HepG2 (cell line): ENCODE results near the gene ZFAND6. TPM values are rescaled to one million over a fixed set of nuclear protein-coding genes. Genes with fewer than 3 reads are reported as not detected.
A peak's percentile ranks its signal among the peaks of the same experiment; 100 is the strongest.

Source experiments
- ATAC-seq: fragments of 200-7000 bp; cut with Tn5 transposase; 3 replicates; pipeline ENCODE4 v1.9.1; 2020; ENCODE audit warnings: mild to moderate bottlenecking, moderate library complexity
- BruUV-seq: library from RNA; stranded (reverse); fragments of 400-500 nt; replicated peaks from 2 replicates; lab custom pipeline; 2021; lab: Mats Ljungman, UMichigan
- CTCF ChIA-PET: fragments of 300-600 bp; formaldehyde crosslinking; extraction: SDS; loops from one replicate; lab custom pipeline; 2021; ENCODE audit warnings: low total read pairs, inconsistent platforms, low intra/inter-chr PET ratio; lab: Yijun Ruan, JAX
- POLR2A ChIA-PET: fragments of 350-600 bp; sonication (Branson Sonifier 250); formaldehyde crosslinking; loops from one replicate; lab custom pipeline; 2020; ENCODE audit warnings: antibody characterized with exemption, inconsistent platforms; lab: Yijun Ruan, JAX
- DNase-seq: peaks from one replicate; pipeline ENCODE4 v3.0.0-alpha.2; 2015; ENCODE audit warnings: low spot score
- FAIRE-seq: peaks from 3 replicates; lab custom pipeline; 2011; peaks lifted over from hg19 to GRCh38; lab: Jason Lieb, UNC
- H2AFZ ChIP-seq: one replicate; pipeline ENCODE4 v1.6.1; 2011; ENCODE audit warnings: low read length, inconsistent platforms
- H3K27ac ChIP-seq: fragments of 300-600 bp; 3 replicates; pipeline ENCODE4 v1.8.0; 2011; ENCODE audit warnings: mixed run types, mild to moderate bottlenecking, mixed read lengths, low read length, inconsistent platforms; ENCODE audit not compliant: insufficient read depth; ENCODE audit errors: extremely low read length
- H3K27me3 ChIP-seq, 2 experiments: fragments of 200-600 bp in 1 of 2; 2 replicates in 1 of 2; 3 replicates in 1 of 2; pipeline versions ENCODE4 v1.6.0 to v1.8.0; 2011; ENCODE audit warnings: low read length in 2 of 2, mild to moderate bottlenecking in 2 of 2, moderate library complexity in 2 of 2, inconsistent platforms in 1 of 2; ENCODE audit not compliant: insufficient read depth in 2 of 2, control insufficient read depth in 1 of 2
- H3K36me3 ChIP-seq, 2 experiments: fragments of 200-600 bp in 1 of 2; replicated peaks in 1 of 2; 2 replicates in 1 of 2; 3 replicates in 1 of 2; pipeline versions ENCODE4 v1.5.1 to v1.8.0; 2011; ENCODE audit warnings: low read length in 2 of 2, inconsistent platforms in 1 of 2; ENCODE audit not compliant: insufficient read depth in 2 of 2, control insufficient read depth in 1 of 2
- H3K4me1 ChIP-seq: 2 replicates; pipeline ENCODE4 v1.5.1; 2012; ENCODE audit warnings: low read length, inconsistent platforms; ENCODE audit not compliant: insufficient read depth
- H3K4me2 ChIP-seq: 2 replicates; pipeline ENCODE4 v1.6.0; 2011; ENCODE audit warnings: low read depth, low read length, inconsistent platforms
- H3K4me3 ChIP-seq, 3 experiments: fragments of 200-600 bp in 1 of 3; sonication (generic), shearing (Covaris generic) in 1 of 3; replicated peaks in 1 of 3; 2 replicates each; pipeline ENCODE4 v1.5.1; 2011 to 2016; ENCODE audit warnings: low read length in 3 of 3, inconsistent platforms in 2 of 3, low read depth in 2 of 3, mild to moderate bottlenecking in 2 of 3, control low read depth in 1 of 3, mixed read lengths in 1 of 3; ENCODE audit not compliant: insufficient read depth in 1 of 3
- H3K79me2 ChIP-seq: one replicate; pipeline ENCODE4 v1.6.1; 2011; ENCODE audit warnings: low read length, inconsistent platforms; ENCODE audit not compliant: insufficient read depth
- H3K9ac ChIP-seq: 2 replicates; pipeline ENCODE4 v1.6.0; 2011; ENCODE audit warnings: mild to moderate bottlenecking, low read depth, low read length, inconsistent platforms; ENCODE audit not compliant: insufficient read depth
- H3K9me3 ChIP-seq: 2 replicates; pipeline ENCODE4 v1.5.1; 2012; ENCODE audit warnings: mild to moderate bottlenecking, low read length
- H4K20me1 ChIP-seq: 2 replicates; pipeline ENCODE4 v1.6.0; 2011; ENCODE audit warnings: inconsistent platforms, mild to moderate bottlenecking, low read length, moderate library complexity; ENCODE audit not compliant: insufficient read depth
- MED1 ChIP-seq: sonication (generic); formaldehyde crosslinking; IDR thresholded peaks from 2 replicates; pipeline ENCODE4 v1.4.0; 2020; ENCODE audit warnings: missing genetic modification reagents
- NONO ChIP-seq, 2 experiments: fragments of 450-650 bp in 1 of 2; sonication (generic) in 1 of 2; formaldehyde crosslinking in 1 of 2; IDR thresholded peaks in 1 of 2; conservative IDR thresholded peaks in 1 of 2; 2 replicates each; pipeline versions ENCODE4 v1.6.1 to v1.8.0; 2017 to 2022; ENCODE audit warnings: mild to moderate bottlenecking in 1 of 2, missing genetic modification reagents in 1 of 2, moderate library complexity in 1 of 2
- PHF5A ChIP-seq: IDR thresholded peaks from one replicate; pipeline ENCODE4 v1.6.1; 2018; ENCODE audit warnings: low read depth, missing genetic modification reagents; ENCODE audit not compliant: unreplicated experiment
- RBM39 ChIP-seq: fragments of 200-400 bp; formaldehyde crosslinking; IDR thresholded peaks from one replicate; pipeline ENCODE4 v1.6.1; 2018; ENCODE audit warnings: antibody characterized with exemption, mild to moderate bottlenecking, low read depth, low read length; ENCODE audit not compliant: poor library complexity, severe bottlenecking
- REL ChIP-seq: sonication (generic); formaldehyde crosslinking; conservative IDR thresholded peaks from 2 replicates; pipeline ENCODE4 v1.8.0; 2022; ENCODE audit warnings: mild to moderate bottlenecking, missing genetic modification reagents, moderate library complexity
- SAFB2 ChIP-seq: sonication (generic); formaldehyde crosslinking; IDR thresholded peaks from 2 replicates; pipeline ENCODE4 v1.5.1; 2020; ENCODE audit warnings: missing genetic modification reagents, low read depth, mild to moderate bottlenecking, borderline replicate concordance
- SRSF1 ChIP-seq: fragments of 200-400 bp; formaldehyde crosslinking; optimal IDR thresholded peaks from 2 replicates; pipeline ENCODE3; 2017; ENCODE audit warnings: mild to moderate bottlenecking, low read depth, low read length, moderate library complexity
- ZMYM3 ChIP-seq: sonication (generic); formaldehyde crosslinking; IDR thresholded peaks from 2 replicates; pipeline ENCODE4 v1.5.1; 2020; ENCODE audit warnings: mild to moderate bottlenecking, missing genetic modification reagents
- ZNF160 ChIP-seq: sonication (generic); formaldehyde crosslinking; IDR thresholded peaks from 2 replicates; pipeline ENCODE4 v1.8.0; 2022; ENCODE audit warnings: mild to moderate bottlenecking, inconsistent platforms, missing genetic modification reagents
- ZNF3 ChIP-seq: IDR thresholded peaks from 2 replicates; pipeline ENCODE4 v1.7.0; 2017; ENCODE audit warnings: inconsistent platforms
- ZNF589 ChIP-seq: sonication (generic); formaldehyde crosslinking; conservative IDR thresholded peaks from 2 replicates; pipeline ENCODE4 v1.8.0; 2022; ENCODE audit warnings: mild to moderate bottlenecking, moderate library complexity, missing genetic modification reagents
- ZNF629 ChIP-seq: sonication (generic); formaldehyde crosslinking; conservative IDR thresholded peaks from 2 replicates; pipeline ENCODE4 v1.5.0; 2020; ENCODE audit warnings: missing genetic modification reagents
- WGBS: methylation state at CpG from one replicate; pipeline ENCODE4 v1.1.6; 2017; ENCODE audit warnings: low lambda C conversion rate; 5-methylcytosine and 5-hydroxymethylcytosine counted together
- in situ Hi-C: cut with HindIII; loops from 2 replicates; pipeline ENCODE4 v1.10.0; 2017; ENCODE audit warnings: low pct_unique_long_range_greater_than_20kb; ENCODE audit not compliant: extremely low pct_ligation_motif_present
- intact Hi-C: fragments of 100-400 bp; cut with micrococcal nuclease; formaldehyde crosslinking; loops from one replicate; pipeline ENCODE4 v1.10.0; 2022; ENCODE audit not compliant: unreplicated experiment
- polyA plus RNA-seq, 8 experiments: library from polyadenylated mRNA; depleted of rRNA in 3 of 8; stranded (reverse) in 7 of 8; unstranded in 1 of 8; fragments of >200 nt; fragmentation: Illumina TruSeq in 4 of 8; extraction: Trizol in 4 of 8; gene quantifications; 2 replicates each; pipeline versions ENCODE4 v1.2.1 to v1.2.3, GENCODE V29; 2011 to 2016; ENCODE audit warnings: low read depth in 4 of 8, missing spikeins in 1 of 8, mixed read lengths in 1 of 8; ENCODE audit not compliant: insufficient read depth in 1 of 8
- total RNA-seq, 5 experiments: library from RNA; depleted of rRNA; stranded (reverse); fragments of >200 nt; fragmentation: Illumina TruSeq; extraction: Trizol; gene quantifications; 2 replicates each; pipeline ENCODE4 v1.2.3, GENCODE V29; 2016; ENCODE audit warnings: low read depth in 1 of 5
- TF ChIP-seq, protein P1 (sequence below): sonication (generic); formaldehyde crosslinking; IDR thresholded peaks from 2 replicates; pipeline ENCODE4 v1.4.0; 2020; ENCODE audit warnings: missing genetic modification reagents, borderline replicate concordance
- TF ChIP-seq, protein P2 (sequence below), 2 experiments: sonication (generic) in 1 of 2; formaldehyde crosslinking in 1 of 2; IDR thresholded peaks; 2 replicates each; pipeline versions ENCODE4 v1.4.0 to v1.6.1; 2018 to 2020; ENCODE audit warnings: missing genetic modification reagents in 2 of 2, borderline replicate concordance in 1 of 2, low read depth in 1 of 2, mild to moderate bottlenecking in 1 of 2, missing biosample characterization in 1 of 2

ZFAND6 gene
- total and polyA plus RNA-seq, 2 of the 13 experiments (the other 11 are each of a cell fraction or from before 2014, with no cell fraction given), result 84.2 to 115 TPM

DNA sequence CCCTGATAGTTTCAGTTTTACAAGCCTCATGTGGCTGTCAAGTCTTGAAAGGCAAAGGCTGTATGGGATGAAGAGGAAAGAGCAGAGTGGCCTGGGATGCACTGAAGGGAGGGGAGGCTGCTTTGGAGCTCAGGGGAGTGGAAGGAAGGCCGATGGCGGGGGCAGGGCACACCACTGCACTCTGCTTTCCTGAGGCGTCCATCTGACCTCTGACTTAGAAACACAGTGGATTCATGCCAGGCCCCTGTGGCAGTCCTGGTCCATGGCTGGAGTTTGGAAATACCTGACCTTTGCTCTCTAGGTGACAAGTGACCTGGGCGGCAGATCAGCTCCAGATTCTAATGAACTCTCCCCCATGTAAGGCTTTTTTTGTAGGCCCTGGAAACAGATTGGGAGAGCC, 112.3 kb downstream of the ZFAND6 start (continued):
- TF ChIP-seq, protein P1, sequence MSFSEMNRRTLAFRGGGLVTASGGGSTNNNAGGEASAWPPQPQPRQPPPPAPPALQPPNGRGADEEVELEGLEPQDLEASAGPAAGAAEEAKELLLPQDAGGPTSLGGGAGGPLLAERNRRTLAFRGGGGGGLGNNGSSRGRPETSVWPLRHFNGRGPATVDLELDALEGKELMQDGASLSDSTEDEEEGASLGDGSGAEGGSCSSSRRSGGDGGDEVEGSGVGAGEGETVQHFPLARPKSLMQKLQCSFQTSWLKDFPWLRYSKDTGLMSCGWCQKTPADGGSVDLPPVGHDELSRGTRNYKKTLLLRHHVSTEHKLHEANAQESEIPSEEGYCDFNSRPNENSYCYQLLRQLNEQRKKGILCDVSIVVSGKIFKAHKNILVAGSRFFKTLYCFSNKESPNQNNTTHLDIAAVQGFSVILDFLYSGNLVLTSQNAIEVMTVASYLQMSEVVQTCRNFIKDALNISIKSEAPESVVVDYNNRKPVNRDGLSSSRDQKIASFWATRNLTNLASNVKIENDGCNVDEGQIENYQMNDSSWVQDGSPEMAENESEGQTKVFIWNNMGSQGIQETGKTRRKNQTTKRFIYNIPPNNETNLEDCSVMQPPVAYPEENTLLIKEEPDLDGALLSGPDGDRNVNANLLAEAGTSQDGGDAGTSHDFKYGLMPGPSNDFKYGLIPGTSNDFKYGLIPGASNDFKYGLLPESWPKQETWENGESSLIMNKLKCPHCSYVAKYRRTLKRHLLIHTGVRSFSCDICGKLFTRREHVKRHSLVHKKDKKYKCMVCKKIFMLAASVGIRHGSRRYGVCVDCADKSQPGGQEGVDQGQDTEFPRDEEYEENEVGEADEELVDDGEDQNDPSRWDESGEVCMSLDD (CRISPR knock-in tag), result no peak
- TF ChIP-seq PHF5A, result peak; percentile 61
- TF ChIP-seq ZNF589 (CRISPR knock-in tag), result no peak
- TF ChIP-seq, all 625 proteins: peak for 143

DNA sequence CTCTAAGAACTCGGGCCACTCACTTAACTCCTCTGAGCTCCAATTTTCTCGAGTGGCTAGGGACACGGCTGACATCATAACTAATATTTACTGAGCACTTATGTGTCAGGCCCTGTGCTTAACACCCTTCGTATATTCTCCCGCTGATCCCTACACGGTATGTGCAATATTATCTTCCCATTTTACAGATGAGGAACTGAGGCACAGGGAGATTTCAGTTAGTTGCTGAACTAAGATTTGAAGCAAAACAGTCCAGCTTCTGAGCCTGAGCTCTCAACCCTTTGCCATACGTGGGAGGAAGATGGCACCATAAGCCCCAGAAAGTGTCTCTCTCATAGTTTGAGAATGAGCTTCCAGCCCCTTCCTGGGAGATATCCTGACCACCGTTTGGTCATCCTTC, 112.9 kb downstream of the ZFAND6 start:
- intact Hi-C loops, result loop anchor here (2.0 to 5.0 kb wide), 3 partner anchors 100 to 135 kb away; partner anchors contain the start of gene ZFAND6
- Histone ChIP-seq H3K4me2 (peak overlapping the region; percentile 53), H3K27ac (peak overlapping the region; percentile 54), H3K79me2 (no peaks in the 10 kb centered on the region), H3K27me3 (no peaks in the 10 kb centered on the region), H3K4me3 (no peak overlapping the region), H2AFZ (no peak overlapping the region), H3K36me3 (peaks cover 6 to 36% of the 10 kb centered on the region in 2 experiments), H3K4me1 (peaks cover 26% of the 10 kb centered on the region), H3K9ac (no peak overlapping the region), H3K9me3 (no peaks in the 10 kb centered on the region), H4K20me1 (no peaks in the 10 kb centered on the region)
- in situ Hi-C loops, result loop anchor here (5.0 to 25.0 kb wide), 2 partner anchors 110 to 285 kb away; partner anchors contain the start of gene MTHFS
- ChIA-PET POLR2A (interaction anchor here (1.0 to 2.2 kb wide), 11 partner anchors 10 to 276 kb away, joined by 3 to 28 read pairs (median 5); partner anchors contain the start of gene ZFAND6), CTCF (interaction anchor here (1.6 to 1.8 kb wide), 2 partner anchors 81 to 179 kb away, joined by 5 to 8 read pairs; no protein-coding TSS in a partner anchor)
- no peak for FAIRE-seq
- ATAC-seq, result peak; percentile 7
- no peak for TF ChIP-seq RBM39
- TF ChIP-seq SAFB2 (CRISPR knock-in tag), result no peak
- TF ChIP-seq, protein P2, sequence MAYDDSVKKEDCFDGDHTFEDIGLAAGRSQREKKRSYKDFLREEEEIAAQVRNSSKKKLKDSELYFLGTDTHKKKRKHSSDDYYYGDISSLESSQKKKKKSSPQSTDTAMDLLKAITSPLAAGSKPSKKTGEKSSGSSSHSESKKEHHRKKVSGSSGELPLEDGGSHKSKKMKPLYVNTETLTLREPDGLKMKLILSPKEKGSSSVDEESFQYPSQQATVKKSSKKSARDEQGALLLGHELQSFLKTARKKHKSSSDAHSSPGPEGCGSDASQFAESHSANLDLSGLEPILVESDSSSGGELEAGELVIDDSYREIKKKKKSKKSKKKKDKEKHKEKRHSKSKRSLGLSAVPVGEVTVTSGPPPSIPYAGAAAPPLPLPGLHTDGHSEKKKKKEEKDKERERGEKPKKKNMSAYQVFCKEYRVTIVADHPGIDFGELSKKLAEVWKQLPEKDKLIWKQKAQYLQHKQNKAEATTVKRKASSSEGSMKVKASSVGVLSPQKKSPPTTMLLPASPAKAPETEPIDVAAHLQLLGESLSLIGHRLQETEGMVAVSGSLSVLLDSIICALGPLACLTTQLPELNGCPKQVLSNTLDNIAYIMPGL (CRISPR knock-in tag; IDR thresholded peaks at IDR 0.05; ENCODE audit: borderline replicate concordance in 1 of 2, low read depth in 1 of 2), result 0 out of 4 replicates have a peak, but pooled peaks of 1 of the 2 experiments have one; percentile 9
- TF ChIP-seq ZNF629, result peak; percentile 91
- TF ChIP-seq ZNF160 (CRISPR knock-in tag), result no peak
- no peak for TF ChIP-seq SRSF1
- no peak for TF ChIP-seq MED1 (CRISPR knock-in tag)
- 0 out of 2 replicates have a peak, but pooled peaks have one; percentile 19 for TF ChIP-seq ZMYM3 (CRISPR knock-in tag)
- TF ChIP-seq NONO (IDR thresholded peaks at IDR 0.05), result no peak
- TF ChIP-seq NONO (CRISPR knock-in tag; conservative IDR thresholded peaks at IDR 0.05), result 0 out of 2 replicates have a peak, but pooled peaks have one; percentile 15
- TF ChIP-seq REL (CRISPR knock-in tag), result 0 out of 2 replicates have a peak, but pooled peaks have one; percentile 42
- 0 out of 2 replicates have a peak, but pooled peaks have one; percentile 14 for TF ChIP-seq ZNF3 (CRISPR knock-in tag)
- WGBS, result 84% methylated on average over 6 of the region's 8 CpGs
- no peak for DNase-seq
- BruUV-seq, result no TSS peak
